ENCODE measurements around the gene UBE2O. TPM values are rescaled to one million over a fixed set of nuclear protein-coding genes. Genes with fewer than 3 reads are reported as not detected.

UBE2O gene
- polyA plus RNA-seq, 1 experiment, result 11.1 TPM

GRCh38 chr17:76440751-76441362 lies 12.1 kb downstream of the UBE2O start:
- no peak for DNase-seq (ENCODE audit: low read depth)
- Histone ChIP-seq H3K4me3 (ENCODE audit: low read depth, low read length) (no peak overlapping the region), H3K27me3 (ENCODE audit: control insufficient read depth, insufficient read depth, low read length) (no peaks in the 10 kb centered on the region), H3K36me3 (ENCODE audit: control insufficient read depth, insufficient read depth, low read length) (no peaks in the 10 kb centered on the region)
- POLR2A ChIA-PET, result no interaction called here
- no peak for TF ChIP-seq CTCF (IDR thresholded peaks at IDR 0.05; ENCODE audit: insufficient read depth, low read depth, low read length)
- CTCF ChIA-PET, result no interaction called here

GRCh38 chr17:76439314-76439928 lies 13.5 kb downstream of the UBE2O start:
- no peaks in the 10 kb centered on the region for H3K27me3 ChIP-seq (ENCODE audit: control insufficient read depth, insufficient read depth, low read length)
- no peak for DNase-seq (ENCODE audit: low read depth)
- ChIA-PET CTCF (interaction anchor here (0.8 kb wide), 1 partner anchor 20 kb away, joined by 3 read pairs; no protein-coding TSS in a partner anchor), POLR2A (no interaction called here)
- H3K4me3 ChIP-seq (ENCODE audit: low read depth, low read length), result no peak overlapping the region
- no peaks in the 10 kb centered on the region for H3K36me3 ChIP-seq (ENCODE audit: control insufficient read depth, insufficient read depth, low read length)
- no peak for TF ChIP-seq CTCF (IDR thresholded peaks at IDR 0.05; ENCODE audit: insufficient read depth, low read depth, low read length)

- ChIA-PET CTCF (interaction anchor here (0.5 to 2.6 kb wide), 3 partner anchors 21 to 87 kb away, joined by 3 to 9 read pairs (median 3); no protein-coding TSS in a partner anchor), POLR2A (no interaction called here)
- Histone ChIP-seq H3K4me3 (ENCODE audit: low read depth, low read length) (no peak overlapping the region), H3K27me3 (ENCODE audit: control insufficient read depth, insufficient read depth, low read length) (no peaks in the 10 kb centered on the region), H3K36me3 (ENCODE audit: control insufficient read depth, insufficient read depth, low read length) (no peaks in the 10 kb centered on the region)
- TF ChIP-seq CTCF (IDR thresholded peaks at IDR 0.05; ENCODE audit: insufficient read depth, low read depth, low read length), result no peak
- no peak for DNase-seq (ENCODE audit: low read depth)
These were observed 14.0 kb downstream of the UBE2O start for GRCh38 chr17:76438906-76439305.

GRCh38 chr17:76437467-76438402 lies 15.2 kb downstream of the UBE2O start:
- TF ChIP-seq CTCF (IDR thresholded peaks at IDR 0.05; ENCODE audit: insufficient read depth, low read depth, low read length), result no peak
- DNase-seq (ENCODE audit: low read depth), result no peak
- Histone ChIP-seq H3K27me3 (ENCODE audit: control insufficient read depth, insufficient read depth, low read length) (no peaks in the 10 kb centered on the region), H3K36me3 (ENCODE audit: control insufficient read depth, insufficient read depth, low read length) (no peaks in the 10 kb centered on the region), H3K4me3 (ENCODE audit: low read depth, low read length) (no peak overlapping the region)
- ChIA-PET POLR2A (interaction anchor here (0.6 kb wide), 1 partner anchor 84 kb away, joined by 3 read pairs; the partner anchor contains the start of gene PRPSAP1), CTCF (interaction anchor here (2.6 kb wide), 1 partner anchor 40 kb away, joined by 9 read pairs; no protein-coding TSS in a partner anchor)

- ChIA-PET CTCF (interaction anchor here (1.0 to 1.8 kb wide), 4 partner anchors 9 to 38 kb away, joined by 3 to 7 read pairs (median 4); no protein-coding TSS in a partner anchor), POLR2A (no interaction called here)
- no peak for TF ChIP-seq CTCF (IDR thresholded peaks at IDR 0.05; ENCODE audit: insufficient read depth, low read depth, low read length)
- Histone ChIP-seq H3K27me3 (ENCODE audit: control insufficient read depth, insufficient read depth, low read length) (no peaks in the 10 kb centered on the region), H3K36me3 (ENCODE audit: control insufficient read depth, insufficient read depth, low read length) (no peaks in the 10 kb centered on the region), H3K4me3 (ENCODE audit: low read depth, low read length) (no peak overlapping the region)
- DNase-seq (ENCODE audit: low read depth), result no peak
These were observed 17.2 kb downstream of the UBE2O start for GRCh38 chr17:76435751-76436150.

All from BJ (cell line).